Transverse colon (tissue), 4 donors: ENCODE results near the gene PRKCE. TPM values are rescaled to one million over a fixed set of nuclear protein-coding genes. Genes with fewer than 3 reads are reported as not detected.
A peak's percentile ranks its signal among the peaks of the same experiment; 100 is the strongest.

Source experiments
- DNase-seq: peaks from one replicate; pipeline ENCODE4 v3.0.0-alpha.2; 2019
- H3K27ac ChIP-seq, 4 donors: fragments of 200-600 bp; sonication (generic); 2 replicates each; pipeline ENCODE4 v1.5.1; 2016 to 2018; ENCODE audit warnings: inconsistent platforms in 4 of 4
- H3K27me3 ChIP-seq: fragments of 200-600 bp; sonication (generic); 2 replicates; pipeline ENCODE4 v1.5.1; 2017; ENCODE audit warnings: inconsistent platforms
- H3K36me3 ChIP-seq, 4 donors: fragments of 200-600 bp; sonication (generic); 2 replicates each; pipeline ENCODE4 v1.5.1; 2017 to 2019; ENCODE audit warnings: inconsistent platforms in 4 of 4
- H3K4me1 ChIP-seq, 4 donors: fragments of 200-600 bp; sonication (generic); 2 replicates each; pipeline ENCODE4 v1.5.1; 2017 to 2020; ENCODE audit warnings: inconsistent platforms in 4 of 4
- H3K4me3 ChIP-seq, 4 donors: fragments of 200-600 bp; sonication (generic); 1 replicate in 1 of 4; 2 replicates in 3 of 4; pipeline versions ENCODE4 v1.5.1 to v1.6.1; 2017 to 2019; ENCODE audit warnings: inconsistent platforms in 4 of 4
- H3K9me3 ChIP-seq, 2 donors: fragments of 200-600 bp; sonication (generic); 2 replicates each; pipeline ENCODE4 v1.5.1; 2017 to 2019; ENCODE audit warnings: inconsistent platforms in 2 of 2
- CTCF ChIP-seq, 5 experiments: fragments of 200-600 bp in 3 of 5; fragments of 450-650 bp in 2 of 5; sonication (generic) in 3 of 5; IDR thresholded peaks; 1 replicate in 2 of 5; 2 replicates in 3 of 5; pipeline ENCODE4 v1.5.1; 2016 to 2017; ENCODE audit warnings: antibody characterized with exemption in 5 of 5, inconsistent platforms in 3 of 5, mild to moderate bottlenecking in 2 of 5, moderate library complexity in 1 of 5
- EP300 ChIP-seq: sonication (generic); formaldehyde crosslinking; IDR thresholded peaks from one replicate; pipeline ENCODE4 v1.6.1; 2017; ENCODE audit warnings: antibody characterized with exemption, low read depth
- POLR2A ChIP-seq: fragments of 450-650 bp; IDR thresholded peaks from one replicate; pipeline ENCODE4 v1.6.1; 2016; ENCODE audit warnings: antibody characterized with exemption, mild to moderate bottlenecking, moderate library complexity
- POLR2AphosphoS5 ChIP-seq, 3 donors: sonication (generic); formaldehyde crosslinking; IDR thresholded peaks; one replicate each; pipeline ENCODE4 v1.6.1; 2016; ENCODE audit warnings: antibody characterized with exemption in 3 of 3
- WGBS, 2 donors: methylation state at CpG; one replicate each; pipeline ENCODE4 v1.1.5; 2018; ENCODE audit warnings: low coverage in 1 of 2; 5-methylcytosine and 5-hydroxymethylcytosine counted together
- in situ Hi-C, 4 donors: fragments of 200-750 bp; cut with MboI; loops; one replicate each; pipeline versions ENCODE4 v1.15.0 to v1.15.1; 2017; ENCODE audit warnings: low sequenced_read_pairs in 3 of 4, low pct_ligation_motif_present in 1 of 4, low pct_unique_long_range_greater_than_20kb in 1 of 4
- intact Hi-C: fragments of 100-400 bp; cut with DNase I; formaldehyde crosslinking; loops from one replicate; pipeline ENCODE4 v1.15.1; 2023; ENCODE audit warnings: low total_unique reads
- total RNA-seq, 4 donors: library from RNA; depleted of rRNA; stranded (reverse); fragments of >200 nt; gene quantifications; one replicate each; pipeline ENCODE4 v1.1.0, GENCODE V29; 2016

PRKCE gene
- 10 to 100 TPM in 3 of 4 donors, 1 to 10 TPM in 1; 8.6 to 20.6 (median 11.3) TPM for total RNA-seq

- Histone ChIP-seq H3K9me3 (no peaks in the 10 kb centered on the region), H3K36me3 (no peaks in the 10 kb centered on the region), H3K4me1 (peaks cover 15 to 41% (median 29%) of the 10 kb centered on the region in 4 donors), H3K27me3 (no peaks in the 10 kb centered on the region), H3K27ac (peak within 1 kb of the TSS; percentile 97 to 100 (median 99)), H3K4me3 (peak within 1 kb of the TSS; percentile 81 to 96 (median 90))
- in situ Hi-C loops: no loop called here
- TF ChIP-seq CTCF (IDR thresholded peaks at IDR 0.05): no peak
- peak; percentile 4 for TF ChIP-seq POLR2A
- no peak for TF ChIP-seq POLR2AphosphoS5 (IDR thresholded peaks at IDR 0.05)
- no peak for TF ChIP-seq EP300
- WGBS, 2 donors: 1% methylated on average over 65 of the region's 66 CpGs; no CpG with 5 or more reads in 1 of the 2 donors
- intact Hi-C loops: loop anchor here (2.0 kb wide), 1 partner anchor 285 kb away; no protein-coding TSS in a partner anchor
- peak; percentile 68 for DNase-seq
These were observed at the start of gene PRKCE for GRCh38 chr2:45651415-45652089. TSS of gene PRKCE (plus strand) at chr2:45651675.

- Histone ChIP-seq H3K4me3 (no peak overlapping the region), H3K36me3 (peaks cover 0 to 29% (median 11%) of the 10 kb centered on the region in 4 donors)
- TF ChIP-seq EP300 (no peak), POLR2A (no peak), CTCF (IDR thresholded peaks at IDR 0.05) (no peak), POLR2AphosphoS5 (IDR thresholded peaks at IDR 0.05) (no peak)
These were observed 48.9 kb upstream of the PRKCE start for GRCh38 chr2:45602624-45603023.

GRCh38 chr2:45605116-45605515 lies 46.4 kb upstream of the PRKCE start:
- H3K27me3 ChIP-seq: no peaks in the 10 kb centered on the region
- no peak for TF ChIP-seq EP300
- WGBS, 2 donors: 97% methylated on average over 2 of the region's 2 CpGs
- peaks cover 0 to 14% (median 6%) of the 10 kb centered on the region in 4 donors for H3K36me3 ChIP-seq
- DNase-seq: no peak
- no peak overlapping the region for H3K4me3 ChIP-seq
- intact Hi-C loops (no loop called here), in situ Hi-C loops (no loop called here)
- H3K27ac ChIP-seq: no peak overlapping the region
- H3K9me3 ChIP-seq: no peaks in the 10 kb centered on the region
- peaks cover 0 to 8% (median 5%) of the 10 kb centered on the region in 4 donors for H3K4me1 ChIP-seq

More at GRCh38 chr2:45602624-45603023, 48.9 kb upstream of the PRKCE start:
- no peaks in the 10 kb centered on the region for H3K9me3 ChIP-seq
- WGBS, 2 donors: 95% methylated on average over 2 of the region's 2 CpGs
- H3K27ac ChIP-seq: no peak overlapping the region
- intact Hi-C loops (no loop called here), in situ Hi-C loops (no loop called here)
- no peak for DNase-seq
- no peaks in the 10 kb centered on the region for H3K4me1 ChIP-seq
- H3K27me3 ChIP-seq: no peaks in the 10 kb centered on the region

GRCh38 chr2:45606796-45607195 lies 44.7 kb upstream of the PRKCE start:
- Histone ChIP-seq H3K27ac (no peak overlapping the region), H3K36me3 (peaks cover 0 to 8% (median under 1%) of the 10 kb centered on the region in 4 donors), H3K27me3 (no peaks in the 10 kb centered on the region), H3K9me3 (no peaks in the 10 kb centered on the region), H3K4me3 (no peak overlapping the region), H3K4me1 (peaks cover 0 to 17% (median 10%) of the 10 kb centered on the region in 4 donors)
- 80 to 90% methylated on average over 1 of the region's 1 CpG for WGBS, 2 donors
- intact Hi-C loops (no loop called here), in situ Hi-C loops (no loop called here)
- no peak for DNase-seq
- TF ChIP-seq CTCF (IDR thresholded peaks at IDR 0.05) (no peak), EP300 (no peak), POLR2A (no peak), POLR2AphosphoS5 (IDR thresholded peaks at IDR 0.05) (no peak)
